SK-N-SH treated with all-trans-retinoic acid at 6 μM for 48 hours (cell line): ENCODE results near the gene SMYD3.
"Not testable (repeated sequence)": the region's sequence is repeated elsewhere in the genome, so short reads cannot be mapped to it uniquely, and the experiment has no call there.

Experiments used
- ATAC-seq: fragments of 200-7000 bp; cut with Tn5 transposase; 3 replicates; pipeline ENCODE4 v1.9.1; 2020; ENCODE audit warnings: mild to moderate bottlenecking, moderate library complexity
- BACH2 ChIP-seq: fragments of 250-450 bp; sonication (Bioruptor Pico); IDR thresholded peaks from 2 replicates; pipeline ENCODE4 v1.9.0; 2021; ENCODE audit warnings: mild to moderate bottlenecking, borderline replicate concordance
- CREB5 ChIP-seq: fragments of 250-450 bp; sonication (Bioruptor Pico); IDR thresholded peaks from 2 replicates; pipeline ENCODE4 v1.5.1; 2020; ENCODE audit warnings: low read depth, mild to moderate bottlenecking, moderate library complexity
- CSDC2 ChIP-seq: fragments of 250-450 bp; sonication (Bioruptor Pico); IDR thresholded peaks from 2 replicates; pipeline ENCODE4 v1.5.0; 2020; ENCODE audit warnings: mild to moderate bottlenecking, moderate library complexity
- CSRNP3 ChIP-seq: fragments of 250-450 bp; sonication (Bioruptor Pico); IDR thresholded peaks from 2 replicates; pipeline ENCODE4 v1.5.1; 2021; ENCODE audit warnings: mild to moderate bottlenecking, moderate library complexity
- ESRRG ChIP-seq: fragments of 250-450 bp; sonication (Bioruptor Pico); IDR thresholded peaks from 2 replicates; pipeline ENCODE4 v1.6.1; 2021; ENCODE audit warnings: mild to moderate bottlenecking
- GLIS3 ChIP-seq: fragments of 250-450 bp; sonication (Bioruptor Pico); IDR thresholded peaks from 2 replicates; pipeline ENCODE4 v1.5.0; 2020; ENCODE audit warnings: mild to moderate bottlenecking, moderate library complexity
- ISL1 ChIP-seq: fragments of 250-450 bp; sonication (Bioruptor Pico); IDR thresholded peaks from 2 replicates; pipeline ENCODE4 v2.1.2; 2022; ENCODE audit warnings: mild to moderate bottlenecking, moderate library complexity
- PATZ1 ChIP-seq: fragments of 250-450 bp; sonication (Bioruptor Pico); IDR thresholded peaks from 2 replicates; pipeline ENCODE4 v1.8.0; 2020; ENCODE audit warnings: mild to moderate bottlenecking, moderate library complexity, borderline replicate concordance
- POU6F1 ChIP-seq: fragments of 250-450 bp; sonication (Bioruptor Pico); IDR thresholded peaks from 2 replicates; pipeline ENCODE4 v1.8.0; 2021; ENCODE audit warnings: low read depth, mild to moderate bottlenecking, moderate library complexity, borderline replicate concordance
- PPARA ChIP-seq: fragments of 250-450 bp; sonication (Bioruptor Pico); IDR thresholded peaks from 2 replicates; pipeline ENCODE4 v1.5.0; 2020; ENCODE audit warnings: mild to moderate bottlenecking, borderline replicate concordance
- SNAI2 ChIP-seq: fragments of 250-450 bp; sonication (Bioruptor Pico); IDR thresholded peaks from 2 replicates; pipeline ENCODE4 v1.5.0; 2020; ENCODE audit warnings: mild to moderate bottlenecking, moderate library complexity
- TCF4 ChIP-seq: fragments of 250-450 bp; sonication (Bioruptor Pico); IDR thresholded peaks from 2 replicates; pipeline ENCODE4 v1.8.0; 2021; ENCODE audit warnings: mild to moderate bottlenecking, moderate library complexity, borderline replicate concordance
- TOX ChIP-seq: fragments of 250-450 bp; sonication (Bioruptor Pico); IDR thresholded peaks from 2 replicates; pipeline ENCODE4 v1.8.0; 2021; ENCODE audit warnings: mild to moderate bottlenecking, moderate library complexity, borderline replicate concordance
- TSHZ2 ChIP-seq: fragments of 250-450 bp; sonication (Bioruptor Pico); IDR thresholded peaks from 2 replicates; pipeline ENCODE4 v1.5.0; 2020; ENCODE audit warnings: mild to moderate bottlenecking, moderate library complexity
- ZC3H10 ChIP-seq: fragments of 250-450 bp; sonication (Bioruptor Pico); IDR thresholded peaks from 2 replicates; pipeline ENCODE4 v1.5.1; 2021; ENCODE audit warnings: mild to moderate bottlenecking, moderate library complexity
- ZFP30 ChIP-seq: fragments of 450-650 bp; formaldehyde crosslinking; IDR thresholded peaks from 2 replicates; pipeline ENCODE4 v1.5.0; 2022; ENCODE audit warnings: mild to moderate bottlenecking, moderate library complexity
- ZNF565 ChIP-seq: fragments of 450-650 bp; formaldehyde crosslinking; conservative IDR thresholded peaks from 2 replicates; pipeline ENCODE4 v1.5.0; 2020; ENCODE audit warnings: low read depth, mild to moderate bottlenecking, moderate library complexity
- ZNF70 ChIP-seq: fragments of 450-650 bp; formaldehyde crosslinking; IDR thresholded peaks from 2 replicates; pipeline ENCODE4 v1.5.0; 2020; ENCODE audit warnings: mild to moderate bottlenecking, moderate library complexity
- ZNF8 ChIP-seq: fragments of 450-650 bp; formaldehyde crosslinking; IDR thresholded peaks from 2 replicates; pipeline ENCODE4 v1.5.0; 2020; ENCODE audit warnings: mild to moderate bottlenecking, moderate library complexity

The SMYD3 gene

GRCh38 chr1:245776139-245776538 lies 730.9 kb downstream of the SMYD3 start:
- no peak for TF ChIP-seq PATZ1 (CRISPR knock-in tag)
- TF ChIP-seq ISL1 = no peak
- TF ChIP-seq PPARA (CRISPR knock-in tag) = no peak
- TF ChIP-seq SNAI2 (CRISPR knock-in tag) = no peak
- TF ChIP-seq CSRNP3 = no peak
- no peak for TF ChIP-seq TSHZ2 (CRISPR knock-in tag)
- no peak for TF ChIP-seq ZFP30 (CRISPR knock-in tag)
- TF ChIP-seq POU6F1 (CRISPR knock-in tag) = no peak
- TF ChIP-seq ZNF565 = no peak
- no peak for TF ChIP-seq CREB5 (CRISPR knock-in tag)
- TF ChIP-seq TCF4 = no peak
- TF ChIP-seq BACH2 = no peak
- no peak for TF ChIP-seq ZNF8 (CRISPR knock-in tag)
- TF ChIP-seq GLIS3 (CRISPR knock-in tag) = no peak
- TF ChIP-seq ZC3H10 (CRISPR knock-in tag) = no peak
- TF ChIP-seq ESRRG (CRISPR knock-in tag) = no peak
- TF ChIP-seq CSDC2 (CRISPR knock-in tag) = no peak
- no peak for ATAC-seq

- ATAC-seq = not testable (repeated sequence)
Measured at GRCh38 chr1:245774931-245775330, 732.1 kb downstream of the SMYD3 start.

GRCh38 chr1:245774196-245774595 lies 732.9 kb downstream of the SMYD3 start:
- ATAC-seq = no peak
- TF ChIP-seq POU6F1 (CRISPR knock-in tag) (no peak), ZNF565 (no peak), ZC3H10 (CRISPR knock-in tag) (no peak), TOX (CRISPR knock-in tag) (no peak), CSRNP3 (no peak), PPARA (CRISPR knock-in tag) (no peak), ZNF70 (no peak), ZFP30 (CRISPR knock-in tag) (no peak), TSHZ2 (CRISPR knock-in tag) (no peak), PATZ1 (CRISPR knock-in tag) (no peak), SNAI2 (CRISPR knock-in tag) (no peak)
